Thyroid gland (tissue), 4 donors: ENCODE data around the gene PLEKHM2. TPM values are rescaled to one million over a fixed set of nuclear protein-coding genes. Genes with fewer than 3 reads are reported as not detected.
"Not testable (repeated sequence)": the region's sequence is repeated elsewhere in the genome, so short reads cannot be mapped to it uniquely, and the experiment has no call there.

Source experiments
- DNase-seq, 2 donors: peaks; one replicate each; pipeline ENCODE4 v3.0.0-alpha.2; 2019
- H3K27ac ChIP-seq, 3 donors: fragments of 200-600 bp; sonication (generic); 1 replicate in 2 of 3; 2 replicates in 1 of 3; pipeline ENCODE4 v1.5.1; 2016 to 2019; ENCODE audit warnings: mild to moderate bottlenecking in 1 of 3, moderate library complexity in 1 of 3
- H3K27me3 ChIP-seq: fragments of 200-600 bp; sonication (generic); one replicate; pipeline ENCODE4 v1.5.1; 2019
- H3K36me3 ChIP-seq, 2 donors: fragments of 200-600 bp; sonication (generic); one replicate each; pipeline ENCODE4 v1.5.1; 2016 to 2019
- H3K4me1 ChIP-seq, 2 donors: fragments of 200-600 bp; sonication (generic); one replicate each; pipeline ENCODE4 v1.5.1; 2017 to 2019
- H3K4me3 ChIP-seq, 3 donors: fragments of 200-600 bp; sonication (generic); replicated peaks in 1 of 3; 1 replicate in 2 of 3; 2 replicates in 1 of 3; pipeline ENCODE4 v1.5.1; 2016; ENCODE audit warnings: mild to moderate bottlenecking in 1 of 3
- H3K9me3 ChIP-seq: fragments of 200-600 bp; sonication (generic); one replicate; pipeline ENCODE4 v1.5.1; 2017
- CTCF ChIP-seq, 6 experiments: fragments of 200-600 bp in 3 of 6; fragments of 450-650 bp in 3 of 6; sonication (generic) in 3 of 6; IDR thresholded peaks; one replicate each; pipeline ENCODE4 v1.5.1; 2016 to 2019; ENCODE audit warnings: antibody characterized with exemption in 6 of 6, mild to moderate bottlenecking in 2 of 6, inconsistent platforms in 1 of 6, moderate library complexity in 1 of 6
- POLR2A ChIP-seq, 2 donors: fragments of 450-650 bp; IDR thresholded peaks; one replicate each; pipeline ENCODE4 v1.6.1; 2017; ENCODE audit warnings: antibody characterized with exemption in 2 of 2, mild to moderate bottlenecking in 2 of 2, moderate library complexity in 1 of 2
- WGBS, 2 donors: methylation state at CpG; one replicate each; pipeline ENCODE4 v1.1.5; 2017; 5-methylcytosine and 5-hydroxymethylcytosine counted together
- intact Hi-C: fragments of 100-400 bp; cut with DNase I; formaldehyde crosslinking; loops from one replicate; pipeline ENCODE4 v1.15.1; 2023
- total RNA-seq, 4 donors: library from RNA; depleted of rRNA; stranded (reverse); fragments of >200 nt; gene quantifications; one replicate each; pipeline ENCODE4 v1.2.3, GENCODE V29; 2016

Gene PLEKHM2
- total RNA-seq, 4 donors from 2014 or later: 38.3 to 48.4 (median 39.4) TPM

GRCh38 chr1:15639931-15640330 lies 44.2 kb upstream of the PLEKHM2 start:
- no peak for DNase-seq
- Histone ChIP-seq H3K4me1 (no peaks in the 10 kb centered on the region), H3K9me3 (no peaks in the 10 kb centered on the region), H3K4me3 (no peak overlapping the region), H3K36me3 (peaks cover 36 to 37% of the 10 kb centered on the region in 2 donors), H3K27me3 (no peaks in the 10 kb centered on the region), H3K27ac (no peak overlapping the region)
- TF ChIP-seq CTCF (IDR thresholded peaks at IDR 0.05): no peak
- TF ChIP-seq POLR2A (IDR thresholded peaks at IDR 0.05): no peak
- WGBS, 2 donors: 95 to 97% methylated on average over 4 of the region's 4 CpGs
- intact Hi-C loops: no loop called here

DNA sequence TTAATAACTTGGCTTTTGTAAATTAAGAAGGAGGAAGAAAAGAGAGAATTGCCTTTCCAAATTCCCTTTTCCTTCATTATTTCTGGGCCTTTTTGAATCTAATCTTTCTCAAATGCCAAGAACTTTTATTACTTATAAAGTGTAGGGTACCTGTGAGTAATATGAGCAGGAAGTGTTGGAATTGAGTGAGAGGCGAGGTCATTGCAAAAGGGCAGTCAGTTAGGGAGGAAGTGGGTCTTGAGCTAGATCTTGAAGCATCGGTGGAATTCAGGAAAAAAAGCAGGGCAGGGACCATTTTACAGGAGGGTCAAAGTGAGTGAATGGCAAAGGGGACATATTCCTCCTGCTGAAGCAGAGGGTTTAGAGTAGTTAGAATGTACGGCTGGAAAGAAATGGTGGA lies 43.5 kb upstream of the PLEKHM2 start:
- TF ChIP-seq CTCF (IDR thresholded peaks at IDR 0.05) (no peak), POLR2A (IDR thresholded peaks at IDR 0.05) (no peak)
- Histone ChIP-seq H3K9me3 (no peaks in the 10 kb centered on the region), H3K36me3 (peaks cover 29 to 32% of the 10 kb centered on the region in 2 donors), H3K4me1 (no peaks in the 10 kb centered on the region), H3K27ac (no peak overlapping the region), H3K27me3 (no peaks in the 10 kb centered on the region), H3K4me3 (no peak overlapping the region)
- 94 to 95% methylated on average over 3 of the region's 3 CpGs for WGBS, 2 donors
- no peak for DNase-seq
- intact Hi-C loops: no loop called here

- WGBS, 2 donors: 100% methylated on average over 1 of the region's 1 CpG
- intact Hi-C loops: no loop called here
- no peaks in the 10 kb centered on the region for H3K9me3 ChIP-seq
- DNase-seq: no peak
- H3K27me3 ChIP-seq: no peaks in the 10 kb centered on the region
- TF ChIP-seq POLR2A (IDR thresholded peaks at IDR 0.05) (no peak), CTCF (IDR thresholded peaks at IDR 0.05) (no peak)
- no peak overlapping the region for H3K27ac ChIP-seq
- no peak overlapping the region for H3K4me3 ChIP-seq
- H3K36me3 ChIP-seq: peaks cover 16 to 20% of the 10 kb centered on the region in 2 donors
- H3K4me1 ChIP-seq: no peaks in the 10 kb centered on the region
These were observed 34.2 kb upstream of the PLEKHM2 start for GRCh38 chr1:15649937-15650336.

GRCh38 chr1:15650433-15650832 lies 33.7 kb upstream of the PLEKHM2 start:
- intact Hi-C loops: no loop called here
- H3K4me3 ChIP-seq: no peak overlapping the region
- no peak overlapping the region for H3K27ac ChIP-seq
- TF ChIP-seq POLR2A (IDR thresholded peaks at IDR 0.05) (no peak), CTCF (IDR thresholded peaks at IDR 0.05) (no peak)
- no peak for DNase-seq
- no peaks in the 10 kb centered on the region for H3K4me1 ChIP-seq
- H3K9me3 ChIP-seq: no peaks in the 10 kb centered on the region
- 91 to 92% methylated on average over 2 of the region's 2 CpGs for WGBS, 2 donors
- H3K27me3 ChIP-seq: no peaks in the 10 kb centered on the region
- peaks cover 18 to 20% of the 10 kb centered on the region in 2 donors for H3K36me3 ChIP-seq

- not testable (repeated sequence) for H3K4me1 ChIP-seq, DNase-seq
These were observed 32.0 kb upstream of the PLEKHM2 start for GRCh38 chr1:15652130-15652529.

More at GRCh38 chr1:15652130-15652529, 32.0 kb upstream of the PLEKHM2 start:
- H3K4me3 ChIP-seq, H3K27ac ChIP-seq, H3K9me3 ChIP-seq, H3K27me3 ChIP-seq, intact Hi-C loops: not testable (repeated sequence)
- H3K36me3 ChIP-seq: peaks cover 20 to 23% of the 10 kb centered on the region in 2 donors
- 96 to 100% methylated on average over 1 to 5 of the region's 6 CpGs for WGBS, 2 donors
